ENCODE measurements around the gene ELOA2.

DNA sequence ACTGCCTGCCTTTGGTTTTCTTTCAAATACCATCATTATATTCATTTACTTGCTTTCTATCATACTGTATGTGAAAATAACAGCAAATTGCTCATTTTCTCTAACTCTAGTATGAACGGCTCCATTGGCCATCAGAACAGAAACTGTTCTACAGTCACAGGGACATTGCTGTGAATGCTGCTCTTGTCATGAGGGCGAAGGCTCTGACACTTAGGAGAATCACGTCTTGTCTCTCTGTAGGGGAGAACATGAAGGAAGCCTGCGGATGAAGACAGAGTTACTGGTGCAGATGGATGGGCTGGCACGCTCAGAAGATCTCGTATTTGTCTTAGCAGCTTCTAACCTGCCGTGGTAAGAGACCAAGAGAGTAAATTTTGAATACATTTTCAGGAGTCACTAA lies 41.7 kb upstream of the ELOA2 start:
- TF ChIP-seq, protein P1, sequence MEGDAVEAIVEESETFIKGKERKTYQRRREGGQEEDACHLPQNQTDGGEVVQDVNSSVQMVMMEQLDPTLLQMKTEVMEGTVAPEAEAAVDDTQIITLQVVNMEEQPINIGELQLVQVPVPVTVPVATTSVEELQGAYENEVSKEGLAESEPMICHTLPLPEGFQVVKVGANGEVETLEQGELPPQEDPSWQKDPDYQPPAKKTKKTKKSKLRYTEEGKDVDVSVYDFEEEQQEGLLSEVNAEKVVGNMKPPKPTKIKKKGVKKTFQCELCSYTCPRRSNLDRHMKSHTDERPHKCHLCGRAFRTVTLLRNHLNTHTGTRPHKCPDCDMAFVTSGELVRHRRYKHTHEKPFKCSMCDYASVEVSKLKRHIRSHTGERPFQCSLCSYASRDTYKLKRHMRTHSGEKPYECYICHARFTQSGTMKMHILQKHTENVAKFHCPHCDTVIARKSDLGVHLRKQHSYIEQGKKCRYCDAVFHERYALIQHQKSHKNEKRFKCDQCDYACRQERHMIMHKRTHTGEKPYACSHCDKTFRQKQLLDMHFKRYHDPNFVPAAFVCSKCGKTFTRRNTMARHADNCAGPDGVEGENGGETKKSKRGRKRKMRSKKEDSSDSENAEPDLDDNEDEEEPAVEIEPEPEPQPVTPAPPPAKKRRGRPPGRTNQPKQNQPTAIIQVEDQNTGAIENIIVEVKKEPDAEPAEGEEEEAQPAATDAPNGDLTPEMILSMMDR (IDR thresholded peaks at IDR 0.05): no peak
- TF ChIP-seq ZFX (IDR thresholded peaks at IDR 0.05; ENCODE audit: borderline replicate concordance): no peak

Measured in 22Rv1 (cell line).